Activated CD4-positive, alpha-beta memory T cell treated with anti-CD3 and anti-CD28 coated beads, Interleukin-2, amount 10 ng/mL, durations not matched to agents 7 days and 5 days (primary cell): ENCODE results near the gene USP48. TPM values are rescaled to one million over a fixed set of nuclear protein-coding genes. Genes with fewer than 3 reads are reported as not detected.

Experiments
- CTCF ChIA-PET: fragments of 350-600 bp; sonication (Branson Sonifier 250); formaldehyde crosslinking; loops from one replicate; lab custom pipeline; 2021; ENCODE audit warnings: antibody characterized with exemption, inconsistent platforms; lab: Charles Lee
- POLR2A ChIA-PET: fragments of 350-600 bp; sonication (Branson Sonifier 250); formaldehyde crosslinking; loops from one replicate; lab custom pipeline; 2021; ENCODE audit warnings: antibody characterized with exemption; lab: Charles Lee
- DNase-seq: peaks from one replicate; pipeline ENCODE4 v3.0.0-alpha.2; 2020
- H3K27ac Mint-ChIP-seq: one replicate; pipeline ENCODE4 v1.8.0; 2021; ENCODE audit warnings: mild to moderate bottlenecking, mixed read lengths
- H3K27me3 Mint-ChIP-seq: one replicate; pipeline ENCODE4 v1.8.0; 2021; ENCODE audit warnings: mixed read lengths
- H3K36me3 Mint-ChIP-seq: one replicate; pipeline ENCODE4 v1.8.0; 2021; ENCODE audit warnings: low read depth, mixed read lengths
- H3K4me1 Mint-ChIP-seq: one replicate; pipeline ENCODE4 v1.8.0; 2021; ENCODE audit warnings: mixed read lengths
- H3K4me3 Mint-ChIP-seq: one replicate; pipeline ENCODE4 v1.8.0; 2021; ENCODE audit warnings: mild to moderate bottlenecking, mixed read lengths
- H3K9me3 Mint-ChIP-seq: one replicate; pipeline ENCODE4 v1.8.0; 2021; ENCODE audit warnings: mixed read lengths
- total RNA-seq, 2 experiments: library from RNA; stranded (reverse); gene quantifications; one replicate each; pipeline ENCODE4 v1.2.3, GENCODE V29; 2021

The USP48 gene
- total RNA-seq, 2 experiments from 2014 or later, result 80.1 to 81.8 TPM

GRCh38 chr1:21641967-21642739 lies 140.8 kb downstream of the USP48 start:
- POLR2A ChIA-PET, result no interaction called here
- DNase-seq, result no peak
- Mint-ChIP-seq H3K27me3 (peaks cover 2% of the 10 kb centered on the region), H3K9me3 (no peaks in the 10 kb centered on the region), H3K27ac (no peak overlapping the region), H3K36me3 (no peaks in the 10 kb centered on the region), H3K4me3 (no peak overlapping the region), H3K4me1 (no peaks in the 10 kb centered on the region)
- CTCF ChIA-PET, result no interaction called here

GRCh38 chr1:21641537-21641936 lies 141.4 kb downstream of the USP48 start:
- ChIA-PET CTCF (no interaction called here), POLR2A (no interaction called here)
- H3K4me3 Mint-ChIP-seq, result no peak overlapping the region
- H3K36me3 Mint-ChIP-seq, result no peaks in the 10 kb centered on the region
- H3K27me3 Mint-ChIP-seq, result peaks cover 2% of the 10 kb centered on the region
- H3K27ac Mint-ChIP-seq, result no peak overlapping the region
- no peak for DNase-seq
- no peaks in the 10 kb centered on the region for H3K4me1 Mint-ChIP-seq
- no peaks in the 10 kb centered on the region for H3K9me3 Mint-ChIP-seq

- H3K27me3 Mint-ChIP-seq, result peaks cover 2% of the 10 kb centered on the region
- no peaks in the 10 kb centered on the region for H3K36me3 Mint-ChIP-seq
- no peak overlapping the region for H3K27ac Mint-ChIP-seq
- no peak for DNase-seq
- no peak overlapping the region for H3K4me3 Mint-ChIP-seq
- POLR2A ChIA-PET, result no interaction called here
- no peaks in the 10 kb centered on the region for H3K4me1 Mint-ChIP-seq
- CTCF ChIA-PET, result no interaction called here
- H3K9me3 Mint-ChIP-seq, result no peaks in the 10 kb centered on the region
These were observed 141.9 kb downstream of the USP48 start for GRCh38 chr1:21641076-21641475.

- ChIA-PET POLR2A (no interaction called here), CTCF (no interaction called here)
- Mint-ChIP-seq H3K27ac (no peak overlapping the region), H3K36me3 (no peaks in the 10 kb centered on the region), H3K4me3 (no peak overlapping the region), H3K9me3 (no peaks in the 10 kb centered on the region), H3K27me3 (peaks cover 2% of the 10 kb centered on the region), H3K4me1 (no peaks in the 10 kb centered on the region)
- DNase-seq, result no peak
These were observed 142.3 kb downstream of the USP48 start for GRCh38 chr1:21640653-21641052.

GRCh38 chr1:21639594-21640041 lies 143.3 kb downstream of the USP48 start:
- Mint-ChIP-seq H3K4me3 (no peak overlapping the region), H3K27me3 (peaks cover 2% of the 10 kb centered on the region), H3K36me3 (no peaks in the 10 kb centered on the region), H3K9me3 (no peaks in the 10 kb centered on the region), H3K27ac (no peak overlapping the region), H3K4me1 (no peaks in the 10 kb centered on the region)
- DNase-seq, result no peak
- ChIA-PET POLR2A (no interaction called here), CTCF (no interaction called here)

GRCh38 chr1:21638531-21639341 lies 144.2 kb downstream of the USP48 start:
- Mint-ChIP-seq H3K27me3 (peaks cover 2% of the 10 kb centered on the region), H3K4me1 (no peaks in the 10 kb centered on the region), H3K27ac (no peak overlapping the region), H3K4me3 (no peak overlapping the region), H3K9me3 (no peaks in the 10 kb centered on the region), H3K36me3 (no peaks in the 10 kb centered on the region)
- DNase-seq, result no peak
- ChIA-PET CTCF (interaction anchor here (0.8 kb wide), 1 partner anchor 368 kb away, joined by 3 read pairs; no protein-coding TSS in a partner anchor), POLR2A (no interaction called here)

GRCh38 chr1:21637514-21637913 lies 145.4 kb downstream of the USP48 start:
- POLR2A ChIA-PET, result no interaction called here
- DNase-seq, result no peak
- H3K4me3 Mint-ChIP-seq, result no peak overlapping the region
- no peaks in the 10 kb centered on the region for H3K9me3 Mint-ChIP-seq
- no peaks in the 10 kb centered on the region for H3K4me1 Mint-ChIP-seq
- peaks cover 2% of the 10 kb centered on the region for H3K27me3 Mint-ChIP-seq
- H3K36me3 Mint-ChIP-seq, result no peaks in the 10 kb centered on the region
- CTCF ChIA-PET, result no interaction called here
- no peak overlapping the region for H3K27ac Mint-ChIP-seq

- POLR2A ChIA-PET, result no interaction called here
- Mint-ChIP-seq H3K27ac (no peak overlapping the region), H3K9me3 (no peaks in the 10 kb centered on the region), H3K36me3 (no peaks in the 10 kb centered on the region), H3K4me3 (no peak overlapping the region), H3K4me1 (peaks cover 4% of the 10 kb centered on the region), H3K27me3 (peaks cover 2% of the 10 kb centered on the region)
- no peak for DNase-seq
- CTCF ChIA-PET, result no interaction called here
These were observed 146.9 kb downstream of the USP48 start for GRCh38 chr1:21636029-21636428.

GRCh38 chr1:21634806-21635535 lies 148.0 kb downstream of the USP48 start:
- H3K36me3 Mint-ChIP-seq, result no peaks in the 10 kb centered on the region
- H3K27ac Mint-ChIP-seq, result no peak overlapping the region
- H3K27me3 Mint-ChIP-seq, result peaks cover 3% of the 10 kb centered on the region
- POLR2A ChIA-PET, result no interaction called here
- no peak overlapping the region for H3K4me3 Mint-ChIP-seq
- peaks cover 4% of the 10 kb centered on the region for H3K4me1 Mint-ChIP-seq
- H3K9me3 Mint-ChIP-seq, result no peaks in the 10 kb centered on the region
- no peak for DNase-seq
- CTCF ChIA-PET, result no interaction called here

GRCh38 chr1:21633992-21634805 lies 148.8 kb downstream of the USP48 start:
- no peak overlapping the region for H3K27ac Mint-ChIP-seq
- no peaks in the 10 kb centered on the region for H3K36me3 Mint-ChIP-seq
- POLR2A ChIA-PET, result no interaction called here
- CTCF ChIA-PET, result no interaction called here
- H3K27me3 Mint-ChIP-seq, result peaks cover 7% of the 10 kb centered on the region
- no peak overlapping the region for H3K4me3 Mint-ChIP-seq
- H3K4me1 Mint-ChIP-seq, result peaks cover 4% of the 10 kb centered on the region
- no peaks in the 10 kb centered on the region for H3K9me3 Mint-ChIP-seq
- DNase-seq, result no peak

GRCh38 chr1:21633141-21633755 lies 149.7 kb downstream of the USP48 start:
- Mint-ChIP-seq H3K27me3 (peaks cover 7% of the 10 kb centered on the region), H3K4me3 (no peak overlapping the region), H3K9me3 (no peaks in the 10 kb centered on the region), H3K27ac (no peak overlapping the region), H3K36me3 (no peaks in the 10 kb centered on the region), H3K4me1 (peaks cover 4% of the 10 kb centered on the region)
- ChIA-PET CTCF (no interaction called here), POLR2A (no interaction called here)
- DNase-seq, result no peak
